Adipocyte (in vitro differentiated cells): ENCODE data around the gene LIMCH1.
"Not testable (repeated sequence)": the region's sequence is repeated elsewhere in the genome, so short reads cannot be mapped to it uniquely, and the experiment has no call there.

Experiments used
- DNase-seq: peaks from one replicate; pipeline ENCODE4 v3.0.0-alpha.2; 2015; ENCODE audit warnings: low read depth
- H3K27me3 ChIP-seq: replicated peaks from 2 replicates; pipeline ENCODE4 v1.7.0; 2013; ENCODE audit warnings: mild to moderate bottlenecking, low read length, moderate library complexity; ENCODE audit not compliant: control insufficient read depth, insufficient read depth
- H3K36me3 ChIP-seq: 2 replicates; pipeline ENCODE4 v1.7.0; 2013; ENCODE audit warnings: low read length, mild to moderate bottlenecking, moderate library complexity; ENCODE audit not compliant: control insufficient read depth, insufficient read depth, severe bottlenecking
- H3K4me1 ChIP-seq: 2 replicates; pipeline ENCODE4 v1.7.0; 2013; ENCODE audit warnings: mild to moderate bottlenecking, low read length, moderate library complexity; ENCODE audit not compliant: control insufficient read depth, insufficient read depth
- H3K4me3 ChIP-seq: 2 replicates; pipeline ENCODE4 v1.7.0; 2013; ENCODE audit warnings: mild to moderate bottlenecking, low read length, moderate library complexity
- H3K9ac ChIP-seq: 2 replicates; pipeline ENCODE4 v1.7.0; 2013; ENCODE audit warnings: mild to moderate bottlenecking, low read length, moderate library complexity
- H3K9me3 ChIP-seq: 2 replicates; pipeline ENCODE4 v1.7.0; 2013; ENCODE audit warnings: mild to moderate bottlenecking, low read length, moderate library complexity; ENCODE audit not compliant: control insufficient read depth

The LIMCH1 gene

GRCh38 chr4:41686893-41687292 lies 148.9 kb downstream of the LIMCH1 start:
- DNase-seq, result no peak
- H3K27me3 ChIP-seq, result no peaks in the 10 kb centered on the region
- no peak overlapping the region for H3K9ac ChIP-seq
- no peak overlapping the region for H3K4me3 ChIP-seq
- H3K9me3 ChIP-seq, result no peaks in the 10 kb centered on the region
- peaks cover 7% of the 10 kb centered on the region for H3K4me1 ChIP-seq
- H3K36me3 ChIP-seq, result peaks cover 8% of the 10 kb centered on the region

- H3K36me3 ChIP-seq, result peaks cover 8% of the 10 kb centered on the region
- no peak for DNase-seq
- no peaks in the 10 kb centered on the region for H3K27me3 ChIP-seq
- peaks cover 6% of the 10 kb centered on the region for H3K4me1 ChIP-seq
- no peaks in the 10 kb centered on the region for H3K9me3 ChIP-seq
- no peak overlapping the region for H3K9ac ChIP-seq
- H3K4me3 ChIP-seq, result no peak overlapping the region
Measured at GRCh38 chr4:41687971-41688370, 150.0 kb downstream of the LIMCH1 start.

- no peaks in the 10 kb centered on the region for H3K27me3 ChIP-seq
- no peaks in the 10 kb centered on the region for H3K4me1 ChIP-seq
- H3K9ac ChIP-seq, result no peak overlapping the region
- no peaks in the 10 kb centered on the region for H3K36me3 ChIP-seq
- no peaks in the 10 kb centered on the region for H3K9me3 ChIP-seq
- peak; percentile 83 for DNase-seq
- no peak overlapping the region for H3K4me3 ChIP-seq
Measured at GRCh38 chr4:41692717-41693345, 154.9 kb downstream of the LIMCH1 start.

- Histone ChIP-seq H3K9ac (no peak overlapping the region), H3K4me1 (no peaks in the 10 kb centered on the region), H3K9me3 (no peaks in the 10 kb centered on the region), H3K4me3 (no peak overlapping the region), H3K27me3 (no peaks in the 10 kb centered on the region), H3K36me3 (no peaks in the 10 kb centered on the region)
- DNase-seq, result peak; percentile 68
Measured at GRCh38 chr4:41693629-41694028, 155.7 kb downstream of the LIMCH1 start.

GRCh38 chr4:41696131-41696530 lies 158.2 kb downstream of the LIMCH1 start:
- DNase-seq, result peak; percentile 18
- H3K27me3 ChIP-seq, result no peaks in the 10 kb centered on the region
- H3K36me3 ChIP-seq, result no peaks in the 10 kb centered on the region
- no peaks in the 10 kb centered on the region for H3K9me3 ChIP-seq
- no peak overlapping the region for H3K4me3 ChIP-seq
- no peak overlapping the region for H3K9ac ChIP-seq
- H3K4me1 ChIP-seq, result no peaks in the 10 kb centered on the region

- Histone ChIP-seq H3K9me3 (no peaks in the 10 kb centered on the region), H3K9ac (no peak overlapping the region), H3K36me3 (no peaks in the 10 kb centered on the region), H3K4me3 (no peak overlapping the region), H3K4me1 (no peaks in the 10 kb centered on the region), H3K27me3 (no peaks in the 10 kb centered on the region)
- no peak for DNase-seq
Measured at GRCh38 chr4:41696763-41697162, 158.8 kb downstream of the LIMCH1 start.

GRCh38 chr4:41701983-41702382 lies 164.0 kb downstream of the LIMCH1 start:
- Histone ChIP-seq H3K4me3 (no peak overlapping the region), H3K4me1 (no peaks in the 10 kb centered on the region), H3K27me3 (peaks cover 19% of the 10 kb centered on the region), H3K36me3 (no peaks in the 10 kb centered on the region), H3K9me3 (no peaks in the 10 kb centered on the region), H3K9ac (no peak overlapping the region)
- no peak for DNase-seq

GRCh38 chr4:41702770-41703169 lies 164.8 kb downstream of the LIMCH1 start:
- H3K9ac ChIP-seq, result no peak overlapping the region
- DNase-seq, result no peak
- no peak overlapping the region for H3K4me3 ChIP-seq
- H3K36me3 ChIP-seq, result no peaks in the 10 kb centered on the region
- no peaks in the 10 kb centered on the region for H3K9me3 ChIP-seq
- H3K27me3 ChIP-seq, result peaks cover 19% of the 10 kb centered on the region
- no peaks in the 10 kb centered on the region for H3K4me1 ChIP-seq

- Histone ChIP-seq H3K4me3 (no peak overlapping the region), H3K36me3 (no peaks in the 10 kb centered on the region), H3K27me3 (peaks cover 19% of the 10 kb centered on the region), H3K4me1 (no peaks in the 10 kb centered on the region), H3K9ac (no peak overlapping the region), H3K9me3 (no peaks in the 10 kb centered on the region)
- DNase-seq, result no peak
Measured at GRCh38 chr4:41703785-41704184, 165.8 kb downstream of the LIMCH1 start.

- no peak overlapping the region for H3K9ac ChIP-seq
- H3K4me1 ChIP-seq, result no peaks in the 10 kb centered on the region
- H3K27me3 ChIP-seq, result peaks cover 7% of the 10 kb centered on the region
- DNase-seq, result peak; percentile 56
- H3K9me3 ChIP-seq, result no peaks in the 10 kb centered on the region
- no peaks in the 10 kb centered on the region for H3K36me3 ChIP-seq
- no peak overlapping the region for H3K4me3 ChIP-seq
Measured at GRCh38 chr4:41709844-41710481, 172.0 kb downstream of the LIMCH1 start.

- not testable (repeated sequence) for DNase-seq, H3K4me1 ChIP-seq, H3K27me3 ChIP-seq, H3K9ac ChIP-seq, H3K4me3 ChIP-seq, H3K9me3 ChIP-seq, H3K36me3 ChIP-seq
Measured at GRCh38 chr4:41711654-41712053, 173.7 kb downstream of the LIMCH1 start.

GRCh38 chr4:41712425-41712824 lies 174.5 kb downstream of the LIMCH1 start:
- Histone ChIP-seq H3K9me3 (no peaks in the 10 kb centered on the region), H3K36me3 (no peaks in the 10 kb centered on the region), H3K27me3 (peaks cover 9% of the 10 kb centered on the region), H3K9ac (no peak overlapping the region), H3K4me3 (no peak overlapping the region), H3K4me1 (no peaks in the 10 kb centered on the region)
- no peak for DNase-seq
